SK-N-SH (cell line): Measurements from ENCODE around the gene KRTAP5-3. TPM values are rescaled to one million over a fixed set of nuclear protein-coding genes. Genes with fewer than 3 reads are reported as not detected.

Experiments used
- CTCF ChIA-PET: fragments of 300-600, 350-600 bp; formaldehyde crosslinking; extraction: SDS; loops from one replicate; lab custom pipeline; 2021; lab: Yijun Ruan, JAX
- POLR2A ChIA-PET: fragments of 350-600 bp; sonication (Branson Sonifier 250); formaldehyde crosslinking; extraction: SDS; loops from one replicate; lab custom pipeline; 2020; ENCODE audit warnings: antibody characterized with exemption, inconsistent platforms; lab: Yijun Ruan, JAX
- DNase-seq: peaks from one replicate; pipeline ENCODE4 v3.0.0; 2012
- H2AFZ ChIP-seq: fragments of 200-600 bp; sonication (generic); 2 replicates; pipeline ENCODE4 v1.8.1; 2016; ENCODE audit warnings: antibody characterized with exemption, mild to moderate bottlenecking, low read depth
- H3F3A ChIP-seq: fragments of 200-600 bp; sonication (generic); replicated peaks from 2 replicates; pipeline ENCODE3; 2016; ENCODE audit warnings: antibody characterized with exemption, mild to moderate bottlenecking; ENCODE audit not compliant: insufficient read depth
- H3K27ac ChIP-seq, 2 experiments: fragments of 200-500 bp in 1 of 2; fragments of 200-600 bp in 1 of 2; sonication (Bioruptor generic) in 1 of 2; sonication (generic), shearing (Covaris generic) in 1 of 2; 2 replicates each; pipeline versions ENCODE4 v1.5.1 to v1.6.1; 2014 to 2016; ENCODE audit warnings: low read depth in 2 of 2, inconsistent platforms in 1 of 2, low read length in 1 of 2, mild to moderate bottlenecking in 1 of 2, mixed read lengths in 1 of 2
- H3K27me3 ChIP-seq: fragments of 200-600 bp; sonication (generic), shearing (Covaris generic); 2 replicates; pipeline ENCODE4 v1.6.1; 2016; ENCODE audit warnings: mixed run types; ENCODE audit not compliant: insufficient read depth
- H3K36me3 ChIP-seq, 2 experiments: fragments of 200-500 bp in 1 of 2; fragments of 200-600 bp in 1 of 2; sonication (Bioruptor generic) in 1 of 2; sonication (generic) in 1 of 2; replicated peaks in 1 of 2; 2 replicates each; pipeline versions ENCODE3 to v1.5.1; 2014 to 2016; ENCODE audit warnings: low read length in 1 of 2, mild to moderate bottlenecking in 1 of 2; ENCODE audit not compliant: insufficient read depth in 2 of 2, control insufficient read depth in 1 of 2
- H3K4me1 ChIP-seq, 2 experiments: fragments of 200-500 bp in 1 of 2; fragments of 200-600 bp in 1 of 2; sonication (Bioruptor generic) in 1 of 2; sonication (generic), shearing (Covaris generic) in 1 of 2; 2 replicates each; pipeline versions ENCODE4 v1.5.1 to v1.6.1; 2014 to 2016; ENCODE audit warnings: low read depth in 1 of 2, low read length in 1 of 2, mixed run types in 1 of 2; ENCODE audit not compliant: insufficient read depth in 2 of 2, control insufficient read depth in 1 of 2
- H3K4me2 ChIP-seq: fragments of 200-600 bp; sonication (generic), shearing (Covaris generic); 2 replicates; pipeline ENCODE4 v1.6.1; 2017; ENCODE audit warnings: mixed run types
- H3K4me3 ChIP-seq, 2 experiments: fragments of 200-500 bp in 1 of 2; fragments of 200-600 bp in 1 of 2; sonication (Bioruptor generic) in 1 of 2; sonication (generic), shearing (Covaris generic) in 1 of 2; 2 replicates each; pipeline versions ENCODE4 v1.5.1 to v1.8.1; 2014 to 2016; ENCODE audit warnings: low read depth in 2 of 2, inconsistent platforms in 1 of 2, low read length in 1 of 2, mild to moderate bottlenecking in 1 of 2, mixed read lengths in 1 of 2, moderate library complexity in 1 of 2
- H3K79me2 ChIP-seq: fragments of 200-600 bp; sonication (generic); 2 replicates; pipeline ENCODE4 v1.8.1; 2017; ENCODE audit warnings: mild to moderate bottlenecking; ENCODE audit not compliant: insufficient read depth
- H3K9ac ChIP-seq: fragments of 200-600 bp; sonication (generic); 2 replicates; pipeline ENCODE4 v1.6.1; 2017; ENCODE audit warnings: mixed run types
- H3K9me2 ChIP-seq: fragments of 200-600 bp; sonication (generic); 2 replicates; pipeline ENCODE4 v1.6.1; 2017; ENCODE audit warnings: mixed run types
- H3K9me3 ChIP-seq: fragments of 200-600 bp; sonication (generic); 2 replicates; pipeline ENCODE4 v1.6.1; 2017; ENCODE audit warnings: mixed run types, mild to moderate bottlenecking, moderate library complexity
- H4K20me1 ChIP-seq: fragments of 200-600 bp; sonication (generic); 2 replicates; pipeline ENCODE4 v1.6.1; 2017; ENCODE audit warnings: mild to moderate bottlenecking, mixed run types; ENCODE audit not compliant: insufficient read depth
- FOXJ3 ChIP-seq: sonication (generic); formaldehyde crosslinking; IDR thresholded peaks from 2 replicates; pipeline ENCODE4 v1.5.1; 2020; ENCODE audit warnings: mild to moderate bottlenecking, missing genetic modification reagents
- FOXM1 ChIP-seq: IDR thresholded peaks from 2 replicates; pipeline ENCODE4 v1.4.0; 2012; ENCODE audit warnings: low read depth, mild to moderate bottlenecking
- GABPA ChIP-seq: IDR thresholded peaks from 2 replicates; pipeline ENCODE4 v1.4.0; 2012; ENCODE audit warnings: low read depth, mild to moderate bottlenecking
- JUND ChIP-seq: IDR thresholded peaks from 2 replicates; pipeline ENCODE4 v1.4.0; 2012
- NFIC ChIP-seq: IDR thresholded peaks from 2 replicates; pipeline ENCODE4 v1.4.0; 2012; ENCODE audit warnings: borderline replicate concordance
- NRF1 ChIP-seq: IDR thresholded peaks from 2 replicates; pipeline ENCODE4 v1.6.1; 2012; ENCODE audit warnings: low read depth, mild to moderate bottlenecking, low read length
- RFX5 ChIP-seq: IDR thresholded peaks from 2 replicates; pipeline ENCODE4 v1.6.1; 2012; ENCODE audit warnings: mild to moderate bottlenecking, improper control_type of control experiment, low read length
- RXRA ChIP-seq: IDR thresholded peaks from 2 replicates; pipeline ENCODE4 v1.4.0; 2012; ENCODE audit warnings: low read depth, mild to moderate bottlenecking, borderline replicate concordance
- SMC3 ChIP-seq: IDR thresholded peaks from 2 replicates; pipeline ENCODE4 v1.6.1; 2012; ENCODE audit warnings: low read depth, low read length, improper control_type of control experiment
- USF1 ChIP-seq: IDR thresholded peaks from 2 replicates; pipeline ENCODE4 v1.4.0; 2012; ENCODE audit warnings: low read depth, borderline replicate concordance
- USF2 ChIP-seq: fragments of 150-350 bp; IDR thresholded peaks from 2 replicates; pipeline ENCODE4 v1.6.1; 2017; ENCODE audit warnings: antibody characterized with exemption, low read length, low read depth, borderline replicate concordance
- WGBS: methylation state at CpG from one replicate; pipeline ENCODE4 v1.1.6; 2017; ENCODE audit warnings: low lambda C conversion rate; 5-methylcytosine and 5-hydroxymethylcytosine counted together
- polyA plus RNA-seq, 3 experiments: library from polyadenylated mRNA; depleted of rRNA; stranded (reverse); fragments of >200 nt; gene quantifications; 2 replicates each; pipeline ENCODE4 v1.2.3, GENCODE V29; 2012

KRTAP5-3 gene
- polyA plus RNA-seq, 1 of the 3 experiments (the other 2 are of a cell fraction) = not detected

- peaks cover 0 to 38% of the 10 kb centered on the region in 2 experiments; a peak in 1 of 4 replicates for H3K4me1 ChIP-seq
- no peak overlapping the region for H3K4me2 ChIP-seq
- TF ChIP-seq FOXJ3 (CRISPR knock-in tag) (no peak), RXRA (no peak), NFIC (no peak), GABPA (no peak), JUND (no peak), USF2 (no peak), FOXM1 (no peak), RFX5 (no peak), USF1 (no peak), NRF1 (no peak)
- no peaks in the 10 kb centered on the region for H3K9me2 ChIP-seq
- CTCF ChIA-PET = interaction anchor here (1.0 to 18.1 kb wide), 4 partner anchors 9 to 28 kb away, joined by 3 to 398 read pairs (median 4); no protein-coding TSS in a partner anchor
- WGBS = 80% methylated on average over 9 of the region's 13 CpGs
- DNase-seq = peak; percentile 34
- no peak overlapping the region; a peak in 1 of 4 replicates for H3K27ac ChIP-seq
- H3K9ac ChIP-seq = no peak overlapping the region
- POLR2A ChIA-PET = interaction anchor here (1.0 to 1.2 kb wide), 2 partner anchors 9 to 20 kb away, joined by 3 read pairs; no protein-coding TSS in a partner anchor
- no peaks in the 10 kb centered on the region for H3K79me2 ChIP-seq
- H2AFZ ChIP-seq = no peak overlapping the region
- no peak overlapping the region for H3K4me3 ChIP-seq
- H4K20me1 ChIP-seq = peaks cover 18% of the 10 kb centered on the region
- H3K27me3 ChIP-seq = peaks cover 4% of the 10 kb centered on the region; the same call in 1 of the 2 replicates
- no peaks in the 10 kb centered on the region for H3K9me3 ChIP-seq
- no peaks in the 10 kb centered on the region for H3F3A ChIP-seq
- no peaks in the 10 kb centered on the region for H3K36me3 ChIP-seq
These were observed 39.8 kb downstream of the KRTAP5-3 start for GRCh38 chr11:1568441-1568911.

GRCh38 chr11:1567721-1568100 lies 40.6 kb downstream of the KRTAP5-3 start:
- no peak overlapping the region for H3K4me3 ChIP-seq
- peaks cover 18% of the 10 kb centered on the region for H4K20me1 ChIP-seq
- CTCF ChIA-PET = interaction anchor here (0.7 to 18.1 kb wide), 4 partner anchors 9 to 61 kb away, joined by 3 to 398 read pairs (median 4); no protein-coding TSS in a partner anchor

More at GRCh38 chr11:1567721-1568100, 40.6 kb downstream of the KRTAP5-3 start:
- Histone ChIP-seq H2AFZ (no peak overlapping the region), H3K79me2 (no peaks in the 10 kb centered on the region), H3K9me2 (no peaks in the 10 kb centered on the region), H3K9ac (no peak overlapping the region), H3K27ac (no peak overlapping the region; a peak in 1 of 4 replicates), H3F3A (no peaks in the 10 kb centered on the region), H3K36me3 (no peaks in the 10 kb centered on the region), H3K27me3 (peaks cover 3% of the 10 kb centered on the region; the same call in 1 of the 2 replicates), H3K4me2 (no peak overlapping the region), H3K9me3 (no peaks in the 10 kb centered on the region), H3K4me1 (peaks cover 0 to 38% of the 10 kb centered on the region in 2 experiments; a peak in 1 of 4 replicates)
- DNase-seq = peak; percentile 25
- POLR2A ChIA-PET = interaction anchor here (1.0 kb wide), 1 partner anchor 19 kb away, joined by 3 read pairs; no protein-coding TSS in a partner anchor
- TF ChIP-seq SMC3 = no peak
- no peak for TF ChIP-seq GABPA
- 63% methylated on average over 1 of the region's 7 CpGs for WGBS
